Uterus (tissue), 2 donors: ENCODE data around the gene ACACB.

Experiments used
- CTCF ChIP-seq, 4 experiments: fragments of 200-600 bp in 2 of 4; fragments of 450-650 bp in 2 of 4; sonication (generic) in 2 of 4; IDR thresholded peaks; one replicate each; pipeline ENCODE4 v1.5.1; 2016 to 2019; ENCODE audit warnings: antibody characterized with exemption in 4 of 4, mild to moderate bottlenecking in 2 of 4, moderate library complexity in 1 of 4
- POLR2A ChIP-seq, 2 donors: fragments of 450-650 bp; IDR thresholded peaks; one replicate each; pipeline ENCODE4 v1.6.1; 2016; ENCODE audit warnings: antibody characterized with exemption in 2 of 2, mild to moderate bottlenecking in 1 of 2, moderate library complexity in 1 of 2

GRCh38 chr12:109169262-109169661 is 52.9 kb downstream of the ACACB start:
- TF ChIP-seq CTCF (IDR thresholded peaks at IDR 0.05) (no peak), POLR2A (IDR thresholded peaks at IDR 0.05) (no peak)
